Hepatocyte (in vitro differentiated cells): ENCODE measurements around the gene CLDN19. TPM values are rescaled to one million over a fixed set of nuclear protein-coding genes. Genes with fewer than 3 reads are reported as not detected.

ENCODE experiments used
- DNase-seq: peaks from one replicate; pipeline ENCODE4 v3.0.0-alpha.2; 2016; ENCODE audit warnings: low spot score
- H2AFZ ChIP-seq: fragments of 200-600 bp; sonication (generic); 2 replicates; pipeline ENCODE4 v1.6.0; 2016; ENCODE audit warnings: antibody characterized with exemption, mild to moderate bottlenecking
- H3K27ac ChIP-seq: fragments of 200-600 bp; sonication (generic); 2 replicates; pipeline ENCODE4 v1.5.1; 2016; ENCODE audit warnings: mild to moderate bottlenecking
- H3K27me3 ChIP-seq: fragments of 200-600 bp; sonication (generic); 2 replicates; pipeline ENCODE4 v1.6.1; 2016
- H3K36me3 ChIP-seq: fragments of 200-600 bp; sonication (generic); replicated peaks from 2 replicates; pipeline ENCODE4 v1.5.1; 2016; ENCODE audit warnings: low read depth; ENCODE audit not compliant: insufficient read depth
- H3K4me1 ChIP-seq: fragments of 200-600 bp; sonication (generic); 2 replicates; pipeline ENCODE4 v1.5.1; 2016; ENCODE audit warnings: mild to moderate bottlenecking, moderate library complexity; ENCODE audit not compliant: insufficient read depth
- H3K4me2 ChIP-seq: fragments of 200-600 bp; sonication (generic); 2 replicates; pipeline ENCODE4 v1.6.0; 2016
- H3K4me3 ChIP-seq: fragments of 200-600 bp; sonication (generic); 2 replicates; pipeline ENCODE4 v1.5.1; 2016; ENCODE audit warnings: mild to moderate bottlenecking
- H3K79me2 ChIP-seq: fragments of 200-600 bp; sonication (generic); 2 replicates; pipeline ENCODE4 v1.6.0; 2017; ENCODE audit warnings: mild to moderate bottlenecking
- H3K9me2 ChIP-seq: fragments of 200-600 bp; sonication (generic); replicated peaks from 2 replicates; pipeline ENCODE4 v1.6.0; 2017; ENCODE audit warnings: mild to moderate bottlenecking; ENCODE audit not compliant: insufficient read depth
- H3K9me3 ChIP-seq: fragments of 200-600 bp; sonication (generic); 2 replicates; pipeline ENCODE4 v1.5.1; 2016; ENCODE audit warnings: low read depth, mild to moderate bottlenecking
- H4K20me1 ChIP-seq: fragments of 200-600 bp; sonication (generic); 2 replicates; pipeline ENCODE4 v1.6.0; 2016; ENCODE audit warnings: mild to moderate bottlenecking; ENCODE audit not compliant: insufficient read depth, poor library complexity, severe bottlenecking
- CTCF ChIP-seq: fragments of 200-600 bp; sonication (generic); IDR thresholded peaks from 2 replicates; pipeline ENCODE4 v1.5.1; 2016; ENCODE audit warnings: antibody characterized with exemption, mild to moderate bottlenecking; ENCODE audit not compliant: poor library complexity
- EZH2 ChIP-seq: fragments of 200-600 bp; sonication (generic); IDR thresholded peaks from 2 replicates; pipeline ENCODE4 v1.6.1; 2016; ENCODE audit warnings: antibody characterized with exemption, mild to moderate bottlenecking, borderline replicate concordance
- EZH2phosphoT487 ChIP-seq: fragments of 200-600 bp; sonication (generic); IDR thresholded peaks from one replicate; pipeline ENCODE4 v1.6.1; 2018; ENCODE audit warnings: antibody characterized with exemption, mild to moderate bottlenecking, low read depth, moderate library complexity; ENCODE audit not compliant: unreplicated experiment, severe bottlenecking
- WGBS: methylation state at CpG from one replicate; pipeline ENCODE4 v1.1.6; 2016; ENCODE audit warnings: low lambda C conversion rate; ENCODE audit errors: missing lambda C conversion rate; 5-methylcytosine and 5-hydroxymethylcytosine counted together
- polyA plus RNA-seq: library from polyadenylated mRNA; unstranded; fragments of >200 nt; fragmentation: Nextera tagmentation; extraction: Ambion mirVana; gene quantifications from 2 replicates; pipeline ENCODE4 v1.2.1, GENCODE V29; 2016
- total RNA-seq: library from RNA; depleted of rRNA; stranded (reverse); fragments of >200 nt; gene quantifications from 2 replicates; pipeline ENCODE4 v1.2.3, GENCODE V29; 2014

CLDN19 gene
- total and polyA plus RNA-seq, 2 experiments from 2014 or later = 4.5 to 6.9 TPM

GRCh38 chr1:42746436-42747105 lies 6.5 kb upstream of the CLDN19 start:
- DNase-seq = no peak
- no peak overlapping the region for H3K4me2 ChIP-seq
- H2AFZ ChIP-seq = no peak overlapping the region
- H3K9me2 ChIP-seq = no peaks in the 10 kb centered on the region
- H3K27ac ChIP-seq = no peak overlapping the region
- TF ChIP-seq EZH2phosphoT487 (no peak), EZH2 (no peak), CTCF (no peak)
- no peak overlapping the region for H3K4me3 ChIP-seq
- H3K9me3 ChIP-seq = no peaks in the 10 kb centered on the region
- peaks cover 5% of the 10 kb centered on the region for H3K4me1 ChIP-seq
- no peaks in the 10 kb centered on the region for H3K79me2 ChIP-seq
- 98% methylated on average over 12 of the region's 12 CpGs for whole genome bisulfite sequencing
- H3K27me3 ChIP-seq = no peaks in the 10 kb centered on the region
- no peaks in the 10 kb centered on the region for H4K20me1 ChIP-seq
- no peaks in the 10 kb centered on the region for H3K36me3 ChIP-seq

- H3K79me2 ChIP-seq = no peaks in the 10 kb centered on the region
- H3K27ac ChIP-seq = no peak overlapping the region
- no peak overlapping the region for H2AFZ ChIP-seq
- no peaks in the 10 kb centered on the region for H4K20me1 ChIP-seq
- H3K36me3 ChIP-seq = no peaks in the 10 kb centered on the region
- no peak overlapping the region for H3K4me3 ChIP-seq
- TF ChIP-seq CTCF (no peak), EZH2phosphoT487 (no peak), EZH2 (no peak)
- peaks cover 6% of the 10 kb centered on the region for H3K4me1 ChIP-seq
- H3K9me2 ChIP-seq = no peaks in the 10 kb centered on the region
- H3K27me3 ChIP-seq = no peaks in the 10 kb centered on the region
- H3K4me2 ChIP-seq = no peak overlapping the region
- WGBS = 67% methylated on average over 8 of the region's 8 CpGs
- DNase-seq = no peak
- no peaks in the 10 kb centered on the region for H3K9me3 ChIP-seq
Observed at GRCh38 chr1:42745851-42746250, 5.8 kb upstream of the CLDN19 start.

GRCh38 chr1:42744148-42744413 lies 4.0 kb upstream of the CLDN19 start:
- H3K9me3 ChIP-seq = no peaks in the 10 kb centered on the region
- peaks cover 20% of the 10 kb centered on the region for H3K4me1 ChIP-seq
- H4K20me1 ChIP-seq = no peaks in the 10 kb centered on the region
- H3K79me2 ChIP-seq = no peaks in the 10 kb centered on the region
- H3K4me2 ChIP-seq = no peak overlapping the region
- no peak for DNase-seq
- no peaks in the 10 kb centered on the region for H3K27me3 ChIP-seq
- no peak overlapping the region for H3K27ac ChIP-seq
- 88% methylated on average over 9 of the region's 9 CpGs for WGBS
- H3K9me2 ChIP-seq = no peaks in the 10 kb centered on the region
- TF ChIP-seq EZH2phosphoT487 (no peak), CTCF (no peak), EZH2 (no peak)
- H3K36me3 ChIP-seq = no peaks in the 10 kb centered on the region
- no peak overlapping the region for H3K4me3 ChIP-seq
- no peak overlapping the region for H2AFZ ChIP-seq
